Activated CD4-positive, alpha-beta T cell treated with anti-CD3 and anti-CD28 coated beads for 4 hours (primary cell): Measurements from ENCODE around the gene TFF2.

ENCODE experiments used
- DNase-seq, 2 donors: peaks; one replicate each; pipeline ENCODE4 v3.0.0-alpha.2; 2020

The TFF2 gene

DNA sequence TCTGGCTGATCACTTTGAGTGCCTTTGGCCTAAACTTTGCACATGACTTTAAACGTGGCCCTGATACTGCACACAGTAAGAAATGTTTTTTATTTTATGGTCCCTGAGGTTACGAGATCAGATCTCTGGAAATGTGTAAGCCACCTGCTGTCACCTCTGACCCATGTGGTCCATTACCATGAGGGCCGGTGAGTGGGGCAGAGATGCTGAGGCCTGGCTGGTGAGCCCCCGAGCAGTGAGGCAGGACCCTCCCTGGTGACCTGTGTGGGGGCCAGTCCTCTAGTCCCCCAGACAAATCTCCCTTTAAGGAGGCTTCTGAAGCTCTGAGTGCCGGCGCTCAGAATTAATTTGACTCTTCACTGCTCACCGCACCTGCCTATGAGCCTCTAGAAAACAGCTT, 48.0 kb downstream of the TFF2 start:
- no peak for DNase-seq

GRCh38 chr21:42302076-42302650, 48.6 kb downstream of the TFF2 start:
- DNase-seq, result no peak

DNA sequence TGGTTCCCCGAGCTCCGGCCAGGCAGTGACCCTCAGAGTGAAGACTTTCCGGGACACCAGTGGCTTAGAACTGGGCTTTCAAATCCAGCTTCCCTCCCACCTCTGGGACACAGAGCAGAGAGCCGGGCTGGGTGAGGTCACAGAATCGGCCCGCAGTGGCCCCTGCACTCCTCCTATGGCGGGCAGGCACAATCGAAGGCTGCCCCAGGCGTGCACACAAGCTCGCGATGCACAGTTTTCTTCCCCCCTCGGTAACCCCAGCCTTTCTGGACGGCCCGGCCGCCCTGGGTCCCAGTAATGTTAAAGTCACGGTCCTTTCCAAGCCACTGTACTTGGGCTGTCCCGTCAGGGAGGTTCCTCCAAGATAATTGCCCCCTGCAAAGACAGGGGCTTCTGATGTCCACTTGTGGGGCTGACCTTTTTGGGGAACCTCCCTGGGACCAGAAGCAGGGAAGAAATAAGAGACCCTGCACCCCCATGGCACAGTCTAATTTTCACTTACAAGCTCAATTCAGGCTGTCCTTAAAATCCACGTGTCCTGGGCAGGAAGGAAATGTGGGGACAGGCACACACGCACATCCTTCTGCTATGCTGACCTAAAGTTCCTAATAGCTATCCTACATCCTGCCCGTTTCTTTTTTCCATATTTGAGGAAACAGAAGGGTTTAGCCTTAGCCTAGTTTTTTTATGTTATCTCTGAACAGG, 49.3 kb downstream of the TFF2 start:
- DNase-seq, result no peak

GRCh38 chr21:42300956-42301355, 49.8 kb downstream of the TFF2 start:
- DNase-seq, result no peak

- no peak for DNase-seq
These were observed 50.7 kb downstream of the TFF2 start for GRCh38 chr21:42300045-42300583.

GRCh38 chr21:42299324-42300044, 51.3 kb downstream of the TFF2 start:
- no peak for DNase-seq

GRCh38 chr21:42298657-42299056, 52.1 kb downstream of the TFF2 start:
- DNase-seq, result no peak

- DNase-seq, result no peak
These were observed 52.6 kb downstream of the TFF2 start for GRCh38 chr21:42298237-42298636.

GRCh38 chr21:42297377-42297776, 53.4 kb downstream of the TFF2 start:
- DNase-seq, result no peak

DNA sequence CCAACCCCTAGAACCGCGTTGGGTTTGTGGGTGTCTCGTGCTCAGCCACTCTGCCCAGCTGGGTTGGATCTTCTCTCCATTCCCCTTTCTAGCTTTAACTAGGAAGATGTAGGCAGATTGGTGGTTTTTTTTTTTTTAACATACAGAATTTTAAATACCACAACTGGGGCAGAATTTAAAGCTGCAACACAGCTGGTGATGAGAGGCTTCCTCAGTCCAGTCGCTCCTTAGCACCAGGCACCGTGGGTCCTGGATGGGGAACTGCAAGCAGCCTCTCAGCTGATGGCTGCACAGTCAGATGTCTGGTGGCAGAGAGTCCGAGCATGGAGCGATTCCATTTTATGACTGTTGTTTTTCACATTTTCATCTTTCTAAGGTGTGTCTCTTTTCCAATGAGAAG, 54.3 kb downstream of the TFF2 start:
- no peak for DNase-seq
